Measurements from ENCODE around the gene PXMP4.
A peak's percentile ranks its signal among the peaks of the same experiment; 100 is the strongest.
"Not testable (repeated sequence)": the region's sequence is repeated elsewhere in the genome, so short reads cannot be mapped to it uniquely, and the experiment has no call there.

The PXMP4 gene

DNA sequence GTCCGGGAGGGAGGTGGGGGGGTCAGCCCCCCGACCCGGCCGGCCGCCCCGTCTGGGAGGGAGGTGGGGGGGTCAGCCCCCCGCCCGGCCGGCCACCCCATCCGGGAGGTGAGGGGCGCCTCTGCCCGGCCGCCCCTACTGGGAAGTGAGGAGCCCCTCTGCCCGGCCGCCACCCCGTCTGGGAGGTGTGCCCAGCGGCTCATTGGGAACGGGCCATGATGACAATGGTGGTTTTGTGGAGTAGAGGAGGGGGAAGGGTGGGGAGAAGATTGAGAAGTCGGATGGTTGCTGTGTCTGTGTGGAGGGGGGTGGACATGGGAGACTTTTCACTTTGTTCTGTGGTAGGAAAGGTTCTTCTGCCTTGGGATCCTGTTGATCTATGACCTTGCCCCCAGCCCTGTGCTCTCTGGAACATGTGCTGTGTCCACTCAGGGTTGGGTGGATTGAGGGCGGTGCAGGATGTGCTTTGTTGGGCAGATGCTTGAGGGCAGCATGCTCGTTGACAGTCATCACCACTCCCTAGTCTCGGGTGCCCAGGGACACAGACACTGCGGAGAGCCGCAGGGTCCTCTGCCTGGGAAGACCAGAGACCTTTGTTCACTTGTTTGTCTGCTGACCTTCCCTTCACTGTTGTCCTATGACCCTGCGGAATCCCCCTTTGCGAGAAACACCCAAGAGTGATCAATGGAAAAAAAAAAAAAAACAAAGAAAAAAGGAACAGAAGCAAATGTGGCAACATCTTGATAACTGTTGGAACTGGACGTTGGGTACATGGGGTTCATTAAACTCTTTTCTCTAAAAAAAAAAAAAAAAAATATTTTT, 18.3 kb downstream of the PXMP4 start:
- no peak for DNase-seq

DNA sequence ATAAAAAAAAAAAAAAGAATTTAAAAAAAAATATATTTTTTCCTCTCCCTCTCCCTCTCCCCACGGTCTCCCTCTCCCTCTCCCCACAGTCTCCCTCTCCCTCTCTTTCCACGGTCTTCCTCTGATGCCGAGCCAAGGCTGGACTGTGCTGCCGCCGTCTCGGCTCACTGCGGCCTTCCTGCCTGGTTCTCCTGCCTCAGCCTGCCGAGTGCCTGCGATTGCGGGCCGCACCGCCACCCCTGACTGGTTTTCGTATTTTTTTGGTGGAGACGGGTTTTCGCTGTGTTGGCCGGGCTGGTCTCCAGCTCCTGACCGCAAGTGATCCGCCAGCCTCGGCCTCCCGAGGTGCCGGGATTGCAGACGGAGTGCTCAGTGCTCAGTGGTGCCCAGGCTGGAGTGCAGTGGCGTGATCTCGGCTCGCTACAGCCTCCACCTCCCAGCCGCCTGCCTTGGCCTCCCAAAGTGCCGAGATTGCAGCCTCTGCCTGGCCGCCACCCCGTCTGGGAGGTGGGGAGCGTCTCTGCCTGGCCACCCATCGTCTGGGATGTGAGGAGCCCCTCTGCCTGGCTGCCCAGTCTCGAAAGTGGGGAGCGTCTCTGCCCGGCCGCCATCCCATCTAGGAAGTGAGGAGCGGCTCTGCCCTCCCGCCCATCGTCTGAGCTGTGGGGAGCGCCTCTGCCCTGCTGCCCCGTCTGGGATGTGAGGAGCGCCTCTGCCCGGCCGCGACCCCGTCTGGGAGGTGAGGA, 19.2 kb downstream of the PXMP4 start:
- DNase-seq: not testable (repeated sequence)

DNA sequence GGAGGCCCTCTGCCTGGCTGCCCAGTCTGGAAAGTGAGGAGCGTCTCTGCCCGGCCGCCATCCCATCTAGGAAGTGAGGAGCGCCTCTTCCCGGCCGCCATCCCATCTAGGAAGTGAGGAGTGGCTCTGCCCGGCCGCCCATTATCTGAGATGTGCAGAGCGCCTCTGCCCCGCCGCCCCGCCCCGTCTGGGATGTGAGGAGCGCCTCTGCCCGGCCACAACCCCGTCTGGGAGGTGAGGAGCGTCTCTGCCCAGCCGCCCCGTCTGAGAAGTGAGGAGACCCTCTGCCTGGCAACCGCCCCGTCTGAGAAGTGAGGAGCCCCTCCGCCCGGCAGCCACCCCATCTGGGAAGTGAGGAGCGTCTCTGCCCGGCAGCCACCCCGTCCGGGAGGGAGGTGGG, 21.1 kb downstream of the PXMP4 start:
- not testable (repeated sequence) for DNase-seq

DNA sequence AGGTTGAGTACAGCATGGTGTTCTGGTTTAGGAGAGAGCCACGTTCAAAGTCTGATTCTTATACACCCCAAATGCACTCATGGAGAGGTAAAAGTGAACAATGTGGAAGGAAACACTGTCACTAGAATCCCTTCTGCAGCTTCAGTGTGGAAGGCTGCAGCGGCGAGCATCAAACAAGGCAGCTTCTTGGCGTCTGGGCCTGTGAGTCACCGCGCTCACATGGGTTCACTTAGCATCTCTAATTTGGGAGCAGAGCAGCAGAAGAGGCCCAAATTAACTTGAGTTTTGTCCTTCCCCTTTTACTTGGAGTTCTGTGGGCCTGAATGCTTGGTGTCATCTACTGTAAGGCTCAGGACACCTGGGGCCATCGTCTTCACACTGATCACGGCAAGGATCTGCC, 23.0 kb downstream of the PXMP4 start:
- DNase-seq: no peak

DNA sequence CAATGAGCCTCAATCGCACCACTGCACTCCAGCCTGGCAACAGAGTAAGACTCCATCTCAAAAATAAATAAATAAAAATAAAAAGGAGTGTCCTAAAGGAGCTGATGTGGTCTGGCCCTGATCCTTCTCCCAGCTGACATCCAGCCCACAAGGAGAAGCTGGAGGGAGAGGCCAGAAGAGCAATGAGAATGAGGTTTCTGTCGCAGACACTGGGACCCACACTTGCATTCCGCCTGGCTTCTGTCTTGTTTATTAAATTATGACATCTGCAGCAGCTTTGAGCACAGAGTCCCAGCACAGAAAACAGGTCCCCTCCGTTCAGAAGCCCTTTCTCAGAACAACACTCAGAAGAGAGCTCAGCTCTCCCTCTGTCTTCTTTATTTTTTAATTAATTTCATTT, 23.7 kb downstream of the PXMP4 start:
- DNase-seq: no peak

DNA sequence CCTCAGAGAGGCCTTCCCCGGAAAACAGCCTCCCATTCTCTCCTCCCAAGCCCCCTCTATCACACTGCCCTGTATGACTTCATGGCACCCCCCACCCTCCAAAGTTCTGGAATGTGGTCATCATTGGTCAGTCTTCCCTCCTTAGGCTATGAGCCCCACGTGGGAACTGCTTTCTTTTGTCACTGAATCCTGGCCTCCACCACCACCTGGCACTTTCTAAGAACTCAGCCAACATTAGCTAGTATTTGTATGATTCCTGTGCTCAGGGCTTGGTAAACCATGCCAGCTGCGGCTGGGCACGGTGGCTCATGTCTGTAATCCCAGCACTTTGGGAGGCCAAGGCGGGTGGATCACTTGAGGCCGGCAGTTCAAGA, 25.5 kb downstream of the PXMP4 start:
- no peak for DNase-seq

DNA sequence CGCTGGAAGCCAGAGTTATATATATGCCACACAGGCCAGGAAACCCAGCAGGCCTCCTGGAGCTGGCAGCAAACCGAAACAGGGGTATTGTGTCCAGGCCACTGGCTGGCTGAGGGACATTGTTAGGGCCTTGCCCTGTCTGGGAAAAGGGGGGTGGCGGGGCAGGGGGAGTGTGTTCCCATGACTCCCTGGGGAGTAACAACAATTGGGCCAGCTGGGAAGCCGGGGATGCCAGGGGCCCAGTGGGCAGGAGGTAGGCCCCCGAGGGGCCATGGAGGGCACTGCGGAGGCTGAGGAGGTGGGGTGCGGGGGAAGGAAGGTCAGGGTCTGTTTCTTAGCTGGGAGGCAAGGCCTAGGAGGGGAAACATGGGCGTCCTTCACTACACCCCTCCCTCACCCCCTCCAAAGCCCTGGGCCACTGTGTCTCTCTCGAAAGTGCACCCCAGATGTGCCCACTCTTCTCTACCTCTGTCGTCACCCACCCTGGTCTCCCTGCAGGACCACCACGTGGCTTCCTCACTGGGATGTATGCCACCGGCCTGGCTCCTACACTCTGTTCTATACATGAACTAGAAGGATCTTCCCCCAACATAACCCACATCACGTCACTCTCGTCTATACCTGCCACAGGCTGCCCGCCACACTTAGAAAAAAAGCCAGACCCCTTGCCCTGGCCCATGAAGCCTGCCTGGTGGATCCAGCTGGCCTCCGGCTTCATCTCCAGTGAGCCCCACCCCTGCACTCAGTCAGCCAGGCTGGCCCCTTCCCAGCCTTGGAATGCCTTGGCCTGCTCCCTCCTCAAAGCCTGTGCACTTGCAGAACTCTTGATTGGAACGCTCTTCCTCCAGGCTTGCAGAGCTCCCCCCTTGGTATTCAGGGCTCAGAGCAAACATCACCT, 26.1 kb downstream of the PXMP4 start:
- no peak for DNase-seq

DNA sequence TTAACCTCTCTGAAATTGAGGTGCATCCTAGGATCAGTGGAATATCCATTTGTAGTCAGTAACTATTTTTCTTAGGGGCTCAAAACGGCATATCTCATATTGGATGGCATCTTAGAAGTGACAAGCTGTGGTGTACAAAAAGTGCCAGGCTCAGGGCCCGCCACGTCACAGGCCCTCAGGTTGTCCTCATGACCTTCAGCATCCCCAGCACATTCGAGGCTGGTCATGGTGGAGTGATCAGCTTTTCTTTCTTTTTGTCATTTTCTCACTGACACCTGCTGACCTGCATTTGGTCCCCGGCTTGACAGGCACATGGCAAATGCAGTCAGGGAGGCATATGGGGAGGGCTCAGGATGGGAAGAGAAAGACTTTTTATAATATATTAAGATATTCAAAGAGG, 26.8 kb downstream of the PXMP4 start:
- no peak for DNase-seq

DNA sequence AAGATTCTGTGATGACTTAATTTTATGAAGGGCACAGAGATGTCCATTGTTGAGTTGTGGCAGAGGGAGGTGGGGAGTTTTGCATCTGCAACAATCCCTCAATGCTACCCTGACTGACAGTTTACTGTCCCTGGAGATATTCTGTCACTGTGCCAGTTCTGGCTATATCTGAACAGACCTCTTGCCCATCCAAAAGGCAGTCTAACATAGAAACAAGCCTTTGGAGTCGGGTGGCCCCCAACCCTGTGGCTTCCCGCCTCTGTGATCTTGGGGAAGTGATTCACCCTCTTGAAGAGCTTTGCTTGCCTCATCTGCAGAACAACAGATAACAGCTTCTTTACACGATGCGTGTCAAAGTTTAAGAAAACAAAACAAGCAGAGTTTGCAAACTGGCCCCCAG, 30.1 kb downstream of the PXMP4 start:
- peak; percentile 50 for DNase-seq

DNA sequence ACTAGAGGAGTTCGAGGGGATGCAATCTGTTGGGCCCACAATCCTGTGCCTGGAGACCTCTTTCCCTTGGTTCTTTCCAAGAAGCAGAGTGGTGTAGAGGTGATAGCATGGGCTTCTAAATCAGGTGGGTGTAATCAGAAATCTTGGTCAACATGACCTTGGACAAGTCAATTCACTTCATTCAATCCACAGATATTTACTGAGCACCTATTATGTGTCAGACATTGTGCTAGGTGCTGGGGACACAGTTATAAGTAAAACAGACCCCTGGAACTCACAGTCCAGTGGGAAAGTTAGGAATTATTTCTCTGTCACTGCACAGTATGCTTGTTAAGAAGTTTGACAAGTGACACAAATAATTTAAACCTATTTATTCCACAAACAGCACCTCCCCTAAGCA, 30.6 kb downstream of the PXMP4 start:
- DNase-seq: no peak

DNA sequence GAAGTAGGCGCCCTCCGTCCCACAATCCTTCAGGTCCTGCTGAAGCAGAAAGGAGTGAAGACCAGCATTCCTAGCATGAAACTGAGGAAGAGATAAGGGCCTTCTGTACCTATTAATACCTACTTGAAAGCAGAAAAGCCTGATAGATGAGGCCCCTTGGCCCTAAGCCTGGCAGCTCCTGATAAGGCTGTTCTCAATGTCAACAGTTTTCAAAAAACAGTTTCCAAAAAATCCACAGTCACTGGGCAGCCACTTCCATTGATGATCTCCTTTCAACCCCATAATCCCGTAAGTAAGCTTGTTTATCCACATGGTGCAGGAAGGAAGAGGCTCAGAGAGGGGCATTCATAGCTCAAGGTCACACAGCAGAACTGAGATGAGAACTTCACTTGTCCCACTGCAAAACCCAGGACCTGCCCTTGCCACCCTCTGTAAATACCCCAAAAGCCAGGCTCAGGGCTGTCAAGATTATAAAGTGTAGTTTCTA, 31.1 kb downstream of the PXMP4 start:
- DNase-seq: no peak

DNA sequence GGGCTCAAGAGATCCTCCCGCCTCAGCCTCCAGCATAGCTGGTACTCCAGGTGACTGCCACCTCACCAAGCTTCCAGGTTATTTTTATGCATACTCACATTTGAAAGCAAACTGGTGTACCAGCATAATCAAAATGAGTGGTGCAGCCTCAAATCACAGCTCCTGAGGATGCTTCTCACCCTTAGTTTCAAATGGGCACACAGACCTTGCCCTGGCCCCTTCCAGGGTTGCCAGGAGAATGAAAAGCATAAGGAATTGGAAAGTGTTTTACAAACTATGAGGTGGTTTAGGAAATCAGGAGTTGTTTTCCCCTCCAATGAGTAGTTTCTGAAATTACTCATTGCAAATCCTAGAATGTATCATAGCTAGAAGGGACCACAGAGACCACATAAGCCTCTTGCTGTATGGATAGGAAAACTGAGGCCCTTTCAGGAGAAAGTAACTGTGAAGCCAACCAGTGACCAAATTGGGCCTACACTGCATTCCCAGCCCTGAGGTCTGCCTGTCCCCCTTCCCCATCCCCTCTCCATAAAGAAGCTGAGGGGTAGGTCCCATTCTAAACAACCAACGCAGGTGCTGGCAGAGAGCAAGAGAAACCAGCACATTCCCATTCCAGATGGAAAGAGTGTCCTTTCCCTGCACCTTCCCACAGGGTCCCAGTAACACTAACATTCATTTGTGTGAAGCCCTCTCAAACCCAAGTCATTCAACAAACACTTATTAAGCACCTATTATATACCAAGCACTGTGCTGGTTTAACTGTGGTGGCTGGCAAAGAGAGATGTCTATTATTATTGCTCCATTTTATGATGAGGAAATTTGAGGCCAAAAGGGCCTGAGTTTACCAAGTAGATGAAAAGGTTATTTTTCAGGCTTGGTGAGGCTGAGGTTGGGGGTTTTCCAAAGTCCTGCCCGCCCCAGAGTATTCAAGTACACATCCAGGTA, 31.8 kb downstream of the PXMP4 start:
- no peak for DNase-seq

DNA sequence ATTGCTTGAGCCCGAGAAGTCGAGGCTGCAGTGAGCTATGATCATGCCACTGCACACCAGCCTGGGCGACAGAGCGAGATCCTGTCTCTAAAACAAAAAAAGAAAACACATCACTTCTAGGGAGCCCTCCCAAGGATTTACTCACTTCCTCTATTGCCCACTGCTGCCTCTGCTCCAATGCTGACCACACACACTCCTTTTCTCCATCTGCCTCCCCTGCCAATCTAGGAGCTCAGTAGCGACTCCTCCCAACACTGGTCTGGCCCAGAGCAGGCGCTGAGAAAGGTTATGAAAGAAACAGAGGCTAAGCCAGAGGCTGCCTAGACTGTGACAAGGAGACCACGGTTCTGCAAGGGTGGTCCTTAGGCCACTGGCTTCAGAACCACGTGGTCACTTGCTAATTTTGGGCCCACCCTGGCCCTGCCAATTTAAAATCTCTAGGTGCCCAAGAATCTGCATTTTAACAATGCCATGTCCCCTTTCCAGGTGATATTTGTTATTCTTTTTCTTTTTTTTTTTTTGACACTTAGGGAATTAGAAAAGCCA, 32.7 kb downstream of the PXMP4 start:
- DNase-seq: no peak

DNA sequence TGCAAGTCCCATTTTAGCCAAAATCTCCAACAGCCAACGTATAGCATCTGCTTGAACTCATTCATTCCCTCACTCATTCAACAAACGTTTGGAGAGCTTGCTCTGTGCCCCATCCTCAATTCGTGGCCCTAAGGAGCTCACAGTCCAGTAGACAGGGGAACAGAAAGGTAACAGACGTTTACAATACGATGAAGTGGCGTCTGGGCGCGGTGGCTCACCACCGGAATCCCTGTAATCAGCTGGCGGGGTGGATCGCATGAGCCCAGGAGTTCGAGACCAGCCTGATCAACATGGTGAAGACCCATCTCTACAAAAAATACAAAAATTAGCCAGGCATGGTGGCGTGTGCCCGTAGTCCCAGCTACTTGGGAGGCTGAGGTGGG, 33.1 kb downstream of the PXMP4 start:
- no peak for DNase-seq

DNA sequence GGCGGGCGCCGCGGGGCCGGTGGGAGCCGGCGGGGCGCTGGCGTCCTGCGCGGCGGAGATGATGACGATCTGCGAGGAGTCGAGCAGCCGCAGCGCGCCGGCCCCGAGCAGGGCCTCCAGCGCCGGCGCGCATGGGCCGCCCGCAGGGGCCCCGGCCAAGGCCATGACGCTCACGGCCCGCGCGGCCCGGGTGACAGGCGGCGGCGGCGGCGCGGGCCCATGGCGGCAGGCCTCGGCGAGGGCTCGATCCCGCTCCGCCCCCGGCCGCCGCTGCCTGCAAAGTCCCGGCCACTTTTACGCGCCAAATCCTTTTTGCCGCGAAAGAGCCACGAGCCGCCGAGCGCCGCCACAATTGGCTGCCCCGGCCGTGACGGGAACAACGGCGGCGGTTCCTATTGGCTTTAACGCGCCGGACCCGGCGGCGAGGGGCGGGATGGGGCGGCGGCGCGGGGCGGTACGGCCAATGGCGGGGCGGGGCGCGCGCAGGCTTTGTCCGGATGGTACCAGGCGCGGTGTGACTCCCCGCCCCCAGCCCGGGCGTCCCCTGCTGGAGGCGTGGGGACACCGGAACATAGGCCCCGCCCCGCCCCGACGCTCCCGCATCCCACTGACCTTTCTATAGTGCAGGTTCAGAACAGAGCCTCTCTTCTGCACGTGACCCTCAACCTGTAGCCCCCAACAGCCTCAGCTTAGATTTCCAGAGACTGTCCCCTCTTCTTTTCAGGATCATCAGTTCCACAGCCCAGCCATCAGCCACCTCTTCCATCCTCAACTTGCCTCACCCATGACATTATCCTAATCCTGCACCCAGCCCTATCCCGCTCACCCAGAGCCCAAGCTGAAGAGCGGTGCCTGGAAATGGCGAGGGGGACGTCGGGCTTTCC, 33.8 kb downstream of the PXMP4 start, which contains the start of gene E2F1:
TSS of gene E2F1 (minus strand) at position 286 of the 884 bp plus-strand sequence. CDS start at position 165, 121 bp downstream.
- peak; percentile 92 for DNase-seq

DNA sequence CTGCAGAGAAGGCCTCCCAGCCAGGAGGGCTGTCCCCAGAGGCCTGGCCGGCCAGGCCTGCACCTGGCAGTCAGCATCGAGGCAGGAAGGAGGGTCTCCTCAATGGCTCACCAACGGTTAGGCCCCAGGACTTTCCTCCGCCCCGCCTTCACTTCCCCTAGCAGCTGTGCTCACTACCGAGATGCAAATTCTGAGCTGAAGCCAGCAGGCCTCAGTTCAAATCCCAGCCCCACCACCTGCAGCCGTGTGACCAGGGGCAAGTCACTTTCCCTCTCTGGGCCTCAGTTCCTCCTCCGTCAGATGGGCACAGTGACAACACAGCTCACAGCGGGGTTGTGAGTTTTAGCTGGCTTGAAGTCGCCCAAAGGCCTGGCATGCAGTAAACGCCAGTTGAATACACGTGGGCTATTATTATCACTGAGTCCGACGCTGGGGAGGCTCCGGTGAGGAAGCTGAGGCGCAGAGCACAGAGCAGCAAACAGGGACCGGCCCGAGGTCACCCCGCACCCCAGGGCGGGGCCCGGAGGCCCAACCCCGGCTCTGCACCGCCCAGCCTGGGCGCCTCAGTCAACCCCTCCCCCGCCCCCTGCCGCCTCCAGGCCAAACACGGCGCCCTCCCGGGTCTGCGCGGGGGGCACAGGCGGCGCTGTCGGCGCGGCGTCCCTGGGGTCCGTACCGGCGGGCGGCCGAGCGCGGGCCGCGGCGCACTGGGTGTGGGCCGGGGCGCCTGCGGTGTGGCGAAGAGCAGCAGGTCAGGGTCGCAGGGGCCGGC, 34.6 kb downstream of the PXMP4 start:
- DNase-seq: no peak

DNA sequence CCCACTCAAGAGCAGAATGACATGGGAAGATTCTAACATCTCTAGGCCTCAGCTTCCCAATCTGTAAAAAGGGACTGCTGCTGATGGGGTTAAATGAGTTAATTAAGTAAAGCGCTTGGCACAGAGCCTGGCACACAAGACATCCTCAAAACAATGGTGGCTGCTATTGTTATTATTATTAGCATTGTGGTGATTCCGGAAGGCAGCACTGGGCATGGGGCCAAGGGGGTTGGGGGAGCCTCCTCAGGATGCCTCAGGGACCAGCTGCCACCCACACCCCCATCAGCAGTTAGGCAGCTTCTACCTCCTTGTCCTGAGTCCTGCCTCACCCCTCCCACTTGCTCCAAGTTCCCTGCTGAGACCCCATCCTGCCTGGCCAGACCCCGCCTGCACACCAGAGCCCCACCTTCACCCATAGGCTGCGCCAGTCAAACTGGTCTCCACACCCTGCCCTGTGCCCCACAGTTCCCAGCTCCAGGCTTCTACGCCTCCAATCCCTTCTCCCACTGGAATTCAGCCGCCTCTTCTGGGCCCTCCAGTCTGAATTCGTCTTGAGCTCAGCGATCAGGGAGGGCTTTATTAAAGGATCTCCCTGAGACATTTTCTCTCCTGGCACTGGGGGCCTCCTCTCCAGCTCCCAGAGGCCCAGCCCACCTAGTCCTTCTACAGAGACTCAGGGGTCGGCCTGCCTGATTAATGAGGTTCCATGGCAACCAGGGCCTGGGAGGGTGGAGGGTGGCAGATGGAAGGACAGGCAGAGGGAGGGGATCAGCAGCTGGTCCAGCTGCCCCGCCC, 35.4 kb downstream of the PXMP4 start:
- DNase-seq: no peak

DNA sequence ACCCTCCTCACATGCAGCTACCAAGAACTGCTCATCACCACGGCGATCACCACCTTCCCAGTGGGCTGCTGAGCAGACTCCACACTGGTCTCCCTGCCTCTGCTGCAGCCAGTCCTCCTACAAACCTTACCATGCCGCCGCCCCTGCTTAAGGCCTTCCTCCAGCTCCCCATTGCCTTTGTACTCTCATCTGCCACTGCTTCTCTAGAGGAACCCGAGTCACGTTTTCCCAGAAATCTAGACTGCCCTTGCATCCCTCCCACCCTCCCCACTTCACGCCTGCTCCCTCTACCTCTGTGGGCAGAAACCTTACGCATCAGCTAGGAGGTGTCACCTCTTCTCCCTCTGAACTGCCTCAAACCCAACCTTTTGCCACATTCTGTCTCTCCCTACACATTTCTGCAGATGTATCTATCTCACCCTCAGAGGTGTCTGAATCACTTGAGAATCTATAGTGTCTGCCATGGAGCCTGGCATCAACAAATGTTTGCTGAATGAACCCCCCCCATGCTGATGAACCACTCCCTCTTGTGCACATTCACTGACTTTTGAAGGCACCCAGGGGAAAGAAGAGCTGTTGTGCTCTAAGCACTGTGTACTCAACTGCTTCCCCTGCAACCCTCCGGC, 38.3 kb downstream of the PXMP4 start:
- DNase-seq: no peak
